GM19395 (cell line): ENCODE results near the gene KCNJ18.
"Not testable (repeated sequence)": the region's sequence is repeated elsewhere in the genome, so short reads cannot be mapped to it uniquely, and the experiment has no call there.

ENCODE experiments used
- ATAC-seq: cut with Tn5 transposase; IDR thresholded peaks from one replicate; pipeline ENCODE4 v1.9.1; 2021; ENCODE audit warnings: mild to moderate bottlenecking, moderate library complexity; ENCODE audit not compliant: unreplicated experiment

The KCNJ18 gene

GRCh38 chr17:21702029-21702428, 9.7 kb downstream of the KCNJ18 start:
- not testable (repeated sequence) for ATAC-seq

GRCh38 chr17:21702521-21702920, 10.2 kb downstream of the KCNJ18 start:
- ATAC-seq, result not testable (repeated sequence)

GRCh38 chr17:21702940-21703640, 10.8 kb downstream of the KCNJ18 start:
- ATAC-seq, result not testable (repeated sequence)

- ATAC-seq, result not testable (repeated sequence)
These were observed 11.9 kb downstream of the KCNJ18 start for GRCh38 chr17:21703891-21704872.

- ATAC-seq, result no peak
These were observed 12.8 kb downstream of the KCNJ18 start for GRCh38 chr17:21705021-21705601.

- ATAC-seq, result not testable (repeated sequence)
These were observed 13.4 kb downstream of the KCNJ18 start for GRCh38 chr17:21705746-21706145.

GRCh38 chr17:21706546-21706945, 14.2 kb downstream of the KCNJ18 start:
- not testable (repeated sequence) for ATAC-seq

GRCh38 chr17:21707131-21707530, 14.8 kb downstream of the KCNJ18 start:
- ATAC-seq, result not testable (repeated sequence)

GRCh38 chr17:21707711-21708611, 15.6 kb downstream of the KCNJ18 start:
- not testable (repeated sequence) for ATAC-seq

- ATAC-seq, result not testable (repeated sequence)
These were observed 16.6 kb downstream of the KCNJ18 start for GRCh38 chr17:21708612-21709535.

GRCh38 chr17:21709994-21710393, 17.7 kb downstream of the KCNJ18 start:
- ATAC-seq, result not testable (repeated sequence)

- not testable (repeated sequence) for ATAC-seq
These were observed 18.2 kb downstream of the KCNJ18 start for GRCh38 chr17:21710486-21710885.

- ATAC-seq, result no peak
These were observed 18.9 kb downstream of the KCNJ18 start for GRCh38 chr17:21711182-21711581.

- not testable (repeated sequence) for ATAC-seq
These were observed 20.7 kb downstream of the KCNJ18 start for GRCh38 chr17:21713020-21713419.

GRCh38 chr17:21713631-21714030, 21.3 kb downstream of the KCNJ18 start:
- ATAC-seq, result not testable (repeated sequence)

GRCh38 chr17:21714676-21715075, 22.4 kb downstream of the KCNJ18 start:
- ATAC-seq, result not testable (repeated sequence)

- ATAC-seq, result not testable (repeated sequence)
These were observed 23.6 kb downstream of the KCNJ18 start for GRCh38 chr17:21715877-21716276.

GRCh38 chr17:21718971-21719370, 26.6 kb downstream of the KCNJ18 start:
- ATAC-seq, result not testable (repeated sequence)
